GM18519 (cell line): Measurements from ENCODE around the gene CPNE5.

Experiments
- ATAC-seq: cut with Tn5 transposase; IDR thresholded peaks from one replicate; pipeline ENCODE4 v1.9.1; 2021; ENCODE audit warnings: mild to moderate bottlenecking, moderate library complexity; ENCODE audit not compliant: unreplicated experiment, low FRiP score

The CPNE5 gene

GRCh38 chr6:36858407-36858981 lies 19.2 kb upstream of the CPNE5 start:
- ATAC-seq = no peak

GRCh38 chr6:36857325-36857724 lies 18.1 kb upstream of the CPNE5 start:
- no peak for ATAC-seq

GRCh38 chr6:36856277-36856676 lies 17.0 kb upstream of the CPNE5 start:
- no peak for ATAC-seq

- no peak for ATAC-seq
These were observed 16.5 kb upstream of the CPNE5 start for GRCh38 chr6:36855750-36856149.

GRCh38 chr6:36853325-36853724 lies 14.1 kb upstream of the CPNE5 start:
- no peak for ATAC-seq

- ATAC-seq = no peak
These were observed 13.4 kb upstream of the CPNE5 start for GRCh38 chr6:36852481-36853147.

- ATAC-seq = no peak
These were observed 12.4 kb upstream of the CPNE5 start for GRCh38 chr6:36851626-36852025.

- ATAC-seq = no peak
These were observed 11.9 kb upstream of the CPNE5 start for GRCh38 chr6:36851149-36851614.

GRCh38 chr6:36850021-36850420 lies 10.8 kb upstream of the CPNE5 start:
- no peak for ATAC-seq

GRCh38 chr6:36848658-36849441 lies 9.6 kb upstream of the CPNE5 start:
- ATAC-seq = no peak

GRCh38 chr6:36847991-36848390 lies 8.7 kb upstream of the CPNE5 start:
- ATAC-seq = no peak

GRCh38 chr6:36847152-36847551 lies 7.9 kb upstream of the CPNE5 start:
- ATAC-seq = no peak

GRCh38 chr6:36845233-36845632 lies 6.0 kb upstream of the CPNE5 start:
- ATAC-seq = no peak

GRCh38 chr6:36844232-36845170 lies 5.3 kb upstream of the CPNE5 start:
- ATAC-seq = no peak

GRCh38 chr6:36843170-36843569 lies 3.9 kb upstream of the CPNE5 start:
- ATAC-seq = no peak

GRCh38 chr6:36841756-36842155 lies 2.5 kb upstream of the CPNE5 start:
- ATAC-seq = no peak

GRCh38 chr6:36840432-36841403 lies 1.5 kb upstream of the CPNE5 start:
- ATAC-seq = no peak

- no peak for ATAC-seq
These were observed 646 bp upstream of the CPNE5 start for GRCh38 chr6:36839749-36840431.

- no peak for ATAC-seq
These were observed 1.6 kb downstream of the CPNE5 start for GRCh38 chr6:36837686-36838085.
